ENCODE data around the gene FBLIM1.

FBLIM1 gene

GRCh38 chr1:15765495-15766194, 7.0 kb downstream of the FBLIM1 start:
- DNase-seq (ENCODE audit: low read depth) = peak; percentile 86
- TF ChIP-seq, protein P1, sequence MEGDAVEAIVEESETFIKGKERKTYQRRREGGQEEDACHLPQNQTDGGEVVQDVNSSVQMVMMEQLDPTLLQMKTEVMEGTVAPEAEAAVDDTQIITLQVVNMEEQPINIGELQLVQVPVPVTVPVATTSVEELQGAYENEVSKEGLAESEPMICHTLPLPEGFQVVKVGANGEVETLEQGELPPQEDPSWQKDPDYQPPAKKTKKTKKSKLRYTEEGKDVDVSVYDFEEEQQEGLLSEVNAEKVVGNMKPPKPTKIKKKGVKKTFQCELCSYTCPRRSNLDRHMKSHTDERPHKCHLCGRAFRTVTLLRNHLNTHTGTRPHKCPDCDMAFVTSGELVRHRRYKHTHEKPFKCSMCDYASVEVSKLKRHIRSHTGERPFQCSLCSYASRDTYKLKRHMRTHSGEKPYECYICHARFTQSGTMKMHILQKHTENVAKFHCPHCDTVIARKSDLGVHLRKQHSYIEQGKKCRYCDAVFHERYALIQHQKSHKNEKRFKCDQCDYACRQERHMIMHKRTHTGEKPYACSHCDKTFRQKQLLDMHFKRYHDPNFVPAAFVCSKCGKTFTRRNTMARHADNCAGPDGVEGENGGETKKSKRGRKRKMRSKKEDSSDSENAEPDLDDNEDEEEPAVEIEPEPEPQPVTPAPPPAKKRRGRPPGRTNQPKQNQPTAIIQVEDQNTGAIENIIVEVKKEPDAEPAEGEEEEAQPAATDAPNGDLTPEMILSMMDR (conservative IDR thresholded peaks at IDR 0.05; ENCODE audit: control insufficient read depth, insufficient read depth, low read depth, low read length) = no peak
- H3K4me3 ChIP-seq (ENCODE audit: control insufficient read depth, low read depth, low read length) = no peak overlapping the region

GRCh38 chr1:15767941-15768340, 9.3 kb downstream of the FBLIM1 start:
- H3K4me3 ChIP-seq (ENCODE audit: control insufficient read depth, low read depth, low read length) = no peak overlapping the region
- DNase-seq (ENCODE audit: low read depth) = no peak
- TF ChIP-seq, protein P1 (conservative IDR thresholded peaks at IDR 0.05; ENCODE audit: control insufficient read depth, insufficient read depth, low read depth, low read length) = no peak

GRCh38 chr1:15768388-15768787, 9.8 kb downstream of the FBLIM1 start:
- TF ChIP-seq, protein P1 (conservative IDR thresholded peaks at IDR 0.05; ENCODE audit: control insufficient read depth, insufficient read depth, low read depth, low read length) = no peak
- H3K4me3 ChIP-seq (ENCODE audit: control insufficient read depth, low read depth, low read length) = no peak overlapping the region
- DNase-seq (ENCODE audit: low read depth) = no peak

DNA sequence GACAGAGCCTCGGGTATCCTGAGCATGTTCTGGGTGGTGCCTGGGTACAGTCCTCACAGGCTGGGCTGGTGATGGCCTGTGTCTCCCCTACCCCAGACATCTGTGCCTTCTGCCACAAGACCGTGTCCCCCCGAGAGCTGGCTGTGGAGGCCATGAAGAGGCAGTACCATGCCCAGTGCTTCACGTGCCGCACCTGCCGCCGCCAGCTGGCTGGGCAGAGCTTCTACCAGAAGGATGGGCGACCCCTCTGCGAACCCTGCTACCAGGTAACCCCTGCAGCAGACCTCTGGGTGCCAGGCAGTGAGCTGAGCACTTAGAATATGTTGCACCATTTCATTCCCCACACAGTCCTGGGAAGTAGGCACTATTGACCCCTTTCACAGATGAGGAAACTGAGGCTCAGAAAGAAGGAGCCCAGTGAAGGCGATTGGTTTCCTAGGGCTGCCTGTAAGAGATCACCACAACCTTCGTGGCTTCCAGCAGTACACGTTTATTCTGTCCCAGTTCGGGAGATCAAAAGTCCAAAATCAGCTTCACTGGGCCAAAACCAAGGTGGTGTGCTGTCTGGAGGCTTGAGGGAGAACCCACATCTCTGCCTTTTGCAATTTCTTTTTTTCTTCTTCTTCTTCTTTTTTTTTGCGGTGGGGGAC, 11.8 kb downstream of the FBLIM1 start:
- no peak overlapping the region for H3K4me3 ChIP-seq (ENCODE audit: control insufficient read depth, low read depth, low read length)
- TF ChIP-seq, protein P1 (conservative IDR thresholded peaks at IDR 0.05; ENCODE audit: control insufficient read depth, insufficient read depth, low read depth, low read length) = no peak
- DNase-seq (ENCODE audit: low read depth) = no peak

GRCh38 chr1:15771836-15772515, 13.4 kb downstream of the FBLIM1 start:
- no peak for DNase-seq (ENCODE audit: low read depth)
- TF ChIP-seq, protein P1 (conservative IDR thresholded peaks at IDR 0.05; ENCODE audit: control insufficient read depth, insufficient read depth, low read depth, low read length) = no peak
- no peak overlapping the region for H3K4me3 ChIP-seq (ENCODE audit: control insufficient read depth, low read depth, low read length)

DNA sequence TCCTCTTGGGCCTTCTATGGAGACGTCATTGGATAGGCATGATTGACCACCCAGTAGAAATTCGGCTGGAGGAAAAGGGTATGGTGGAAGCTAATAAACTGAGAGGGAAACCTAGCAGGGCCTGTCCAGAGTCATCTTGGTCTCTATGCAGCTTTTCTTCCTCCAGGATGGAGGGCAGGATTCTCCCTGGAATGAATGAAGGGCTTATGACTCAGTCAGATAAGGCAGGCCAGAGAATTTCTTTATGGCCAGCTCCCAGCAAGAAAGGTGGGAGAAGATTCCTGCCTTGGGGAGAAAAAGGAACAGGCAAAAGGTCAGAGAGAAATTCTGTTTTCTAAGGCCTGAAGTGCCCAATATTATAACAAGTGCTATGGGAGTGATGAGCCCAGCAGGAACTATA, 17.1 kb downstream of the FBLIM1 start:
- DNase-seq (ENCODE audit: low read depth) = no peak
- TF ChIP-seq, protein P1 (conservative IDR thresholded peaks at IDR 0.05; ENCODE audit: control insufficient read depth, insufficient read depth, low read depth, low read length) = no peak
- no peak overlapping the region for H3K4me3 ChIP-seq (ENCODE audit: control insufficient read depth, low read depth, low read length)

Measured in fibroblast of mammary gland (primary cell).